RCC 7860 (cell line): ENCODE data around the gene NEDD9.
A peak's percentile ranks its signal among the peaks of the same experiment; 100 is the strongest.

Source experiments
- DNase-seq: peaks from one replicate; pipeline ENCODE4 v3.0.0-alpha.2; 2015; ENCODE audit warnings: low spot score
- FAIRE-seq: peaks from 2 replicates; lab custom pipeline; 2012; peaks lifted over from hg19 to GRCh38; lab: Jason Lieb, UNC

NEDD9 gene

DNA sequence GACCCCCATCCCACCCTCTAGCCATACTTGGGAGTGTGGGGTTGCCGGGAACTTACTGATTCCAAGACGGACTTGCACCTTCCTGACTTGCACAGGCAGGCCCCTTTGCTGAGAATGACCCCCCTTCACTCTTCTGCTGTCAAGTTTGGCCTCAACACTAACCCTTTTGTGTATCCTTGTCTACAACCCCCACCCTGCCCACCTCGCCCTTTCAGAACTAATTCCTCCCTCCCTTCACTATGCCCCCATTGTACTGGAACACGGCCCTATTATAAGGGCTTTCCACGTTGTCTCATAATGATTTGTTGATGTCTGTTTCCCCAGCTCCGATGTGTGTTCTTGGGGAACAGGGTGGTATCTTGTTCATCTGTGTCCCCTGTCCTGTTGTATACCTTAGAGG is 4.4 kb upstream of the NEDD9 start:
- no peak for DNase-seq
- no peak for FAIRE-seq

DNA sequence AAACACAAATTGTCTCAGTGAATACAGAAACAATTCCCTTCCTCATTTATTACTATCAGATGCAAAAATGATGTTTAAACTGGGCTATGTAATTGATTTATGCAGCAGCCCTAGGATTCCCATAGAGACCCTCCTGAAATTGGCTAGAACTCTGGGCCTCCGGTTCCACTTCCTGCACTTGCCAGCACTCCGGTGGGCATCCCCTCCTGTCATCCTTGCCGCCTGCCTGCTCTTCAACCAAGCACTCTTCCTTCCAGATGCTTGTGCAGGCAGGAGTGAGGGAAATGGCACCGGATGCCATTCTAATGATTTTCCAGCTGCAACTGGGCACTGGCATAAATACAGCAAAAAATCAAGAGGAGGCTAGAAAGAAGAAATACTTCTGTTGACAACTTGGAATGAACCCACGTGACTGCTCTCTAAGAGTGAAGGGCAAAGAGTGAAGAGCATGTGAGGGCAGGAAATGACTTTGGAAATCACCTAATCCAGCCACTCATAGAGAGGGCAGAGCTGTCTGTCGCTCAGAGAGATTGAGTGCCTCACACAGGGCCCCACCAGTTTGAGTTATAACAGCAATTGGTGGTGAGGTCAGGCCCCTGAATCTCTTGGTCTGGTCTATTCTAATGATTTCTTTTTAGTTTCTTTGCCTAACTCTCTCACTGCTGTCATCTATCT is 3.7 kb upstream of the NEDD9 start:
- DNase-seq: peak; percentile 40
- no peak for FAIRE-seq

DNA sequence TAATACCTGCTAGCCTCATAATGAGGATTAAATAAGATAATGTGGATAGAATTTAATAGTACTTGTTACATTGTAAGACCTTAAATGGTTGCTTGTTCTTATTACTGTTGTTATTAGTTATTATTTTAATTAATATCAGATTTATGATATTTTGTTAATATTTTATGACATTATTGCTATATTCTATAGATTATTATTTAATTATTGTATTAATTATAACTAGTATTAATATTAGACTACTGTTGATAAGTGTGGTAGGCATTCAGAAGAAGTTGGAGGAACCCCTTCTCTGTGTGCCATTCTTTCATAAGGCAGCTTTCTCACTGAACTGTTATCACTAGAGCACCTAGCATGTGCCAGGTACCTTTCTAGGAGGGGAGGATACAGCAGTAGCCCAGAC is 2.6 kb upstream of the NEDD9 start:
- no peak for DNase-seq
- FAIRE-seq: no peak

DNA sequence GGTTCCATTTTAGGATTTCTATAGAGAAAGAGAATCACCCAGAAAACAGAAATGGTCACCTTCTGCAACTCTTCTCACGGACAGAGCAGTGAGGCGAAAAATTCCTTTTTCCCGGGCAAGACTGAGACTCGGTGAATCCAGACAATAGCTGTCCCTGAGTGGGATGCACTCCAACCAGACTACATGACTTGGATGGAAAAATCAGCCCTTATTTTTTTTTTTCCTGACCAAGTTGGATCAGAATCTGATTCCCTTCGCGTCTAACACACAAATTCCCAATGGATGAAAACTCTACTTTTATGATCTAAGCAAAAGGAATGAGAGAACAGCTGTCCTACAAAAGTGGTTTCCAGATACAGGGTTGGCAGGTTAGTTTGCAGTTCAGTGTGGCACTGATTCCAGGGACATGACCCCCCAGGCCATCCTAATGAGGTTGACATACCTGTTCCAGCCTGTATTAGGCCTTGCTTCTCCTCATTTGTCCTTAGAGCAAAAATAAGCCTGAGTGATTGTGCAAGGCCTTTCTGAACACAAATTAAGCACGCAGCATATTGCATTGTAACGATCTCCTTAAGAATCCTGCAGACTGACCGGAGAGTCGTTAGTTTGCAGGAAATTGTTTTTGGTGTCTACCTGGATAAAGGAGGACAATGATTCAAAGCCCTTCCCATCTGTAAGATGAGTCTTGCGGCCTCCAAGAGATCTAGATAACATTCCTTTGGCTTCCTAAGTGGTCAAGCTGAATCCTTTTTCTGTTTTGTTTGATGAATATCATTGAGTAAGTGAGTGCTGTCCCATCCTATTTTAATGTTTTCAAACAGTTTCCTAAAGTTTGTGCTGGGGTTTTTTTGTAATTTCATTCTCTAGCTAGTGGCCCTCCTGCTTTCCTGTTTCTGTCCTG is 1.5 kb upstream of the NEDD9 start:
- FAIRE-seq: no peak
- no peak for DNase-seq

DNA sequence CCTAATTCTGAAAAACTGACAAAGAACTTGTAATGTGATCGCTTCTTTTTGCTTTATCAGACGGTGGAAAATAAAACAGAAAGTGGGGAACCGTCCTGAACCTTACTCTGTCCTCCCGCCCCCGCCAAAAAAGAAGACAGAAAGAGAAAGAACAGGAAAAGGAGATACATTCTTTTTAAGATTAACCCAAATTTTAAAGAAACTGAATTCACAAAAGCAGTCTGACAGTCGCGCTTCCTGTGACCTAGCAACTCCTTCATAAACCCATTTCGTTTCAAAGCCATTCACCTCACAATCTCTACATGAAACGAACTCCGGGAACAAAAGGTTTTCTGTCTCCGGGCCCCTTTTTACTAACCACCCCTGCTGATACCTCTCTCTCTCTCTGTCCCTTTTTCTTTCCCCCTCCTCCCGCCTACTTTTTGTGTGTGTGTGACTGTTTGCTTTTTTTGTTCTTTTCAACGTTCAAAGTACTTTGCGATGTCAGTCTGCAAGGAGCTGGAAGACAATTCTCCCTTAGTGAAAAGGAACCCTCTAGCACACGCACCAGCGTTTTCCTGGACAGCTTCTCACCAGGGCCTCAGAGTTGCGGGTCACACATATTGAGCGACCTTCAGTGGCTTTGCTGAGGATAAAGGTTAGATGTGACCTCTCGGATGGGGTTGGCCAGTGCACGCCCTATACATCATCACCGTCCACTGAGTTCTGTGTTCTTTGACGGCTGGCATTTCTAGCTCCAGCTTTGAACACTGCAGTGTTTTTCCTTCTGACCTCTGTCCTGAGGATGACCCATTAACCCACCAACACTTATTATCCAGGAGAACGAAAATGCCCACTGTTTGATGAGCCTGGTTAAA is 530 bp upstream of the NEDD9 start:
- no peak for FAIRE-seq
- DNase-seq: no peak

DNA sequence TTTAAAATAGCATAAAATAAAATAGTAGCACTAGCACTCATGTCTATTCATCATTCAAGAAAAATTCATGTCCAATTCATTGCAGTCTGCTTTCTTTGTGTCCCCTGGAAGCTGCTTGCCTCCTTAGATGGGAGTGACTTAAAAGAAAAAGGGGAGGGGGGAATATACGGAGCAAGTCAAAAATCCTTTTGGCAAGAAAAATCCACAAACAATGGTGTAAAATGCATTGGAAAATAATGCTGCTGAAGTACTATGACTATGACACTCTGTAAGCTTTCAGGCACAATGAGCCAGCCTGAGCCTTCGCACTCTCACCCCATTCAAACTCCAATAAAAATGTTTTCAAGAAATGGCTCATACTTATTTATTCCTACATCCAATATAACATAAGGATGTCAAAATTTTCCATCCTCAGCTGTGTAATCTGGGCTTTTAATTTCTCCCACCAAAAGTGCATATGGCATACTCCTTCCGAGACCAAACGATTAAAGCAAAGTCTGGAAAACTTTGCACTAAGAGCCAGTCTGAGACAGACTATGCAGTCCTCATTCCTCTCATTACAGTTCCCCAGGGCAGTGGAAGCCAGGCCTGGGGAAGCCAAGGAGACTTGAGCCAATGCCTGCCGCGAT is 790 bp downstream of the NEDD9 start:
- no peak for FAIRE-seq

DNA sequence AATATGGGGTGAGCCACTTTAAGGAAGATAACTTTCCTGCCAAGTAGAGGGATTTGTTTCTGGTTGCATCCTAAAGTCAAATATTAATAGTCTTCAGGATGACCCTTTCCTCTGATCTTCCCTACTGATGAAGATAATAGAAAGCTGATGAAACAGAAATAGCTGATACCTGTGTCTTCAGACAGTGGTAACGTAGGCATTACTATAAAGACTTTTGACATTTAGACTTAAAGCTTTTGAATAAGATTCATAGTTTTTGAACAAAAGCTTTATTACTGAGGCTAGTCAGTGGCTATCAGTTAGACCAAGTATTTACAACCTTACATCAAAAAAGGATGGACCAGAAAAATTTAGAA is 1.4 kb downstream of the NEDD9 start:
- DNase-seq (peak; percentile 29), FAIRE-seq (peak; percentile 30)

More for the DNA sequence above, 790 bp downstream of the NEDD9 start:
- DNase-seq: peak; percentile 54

DNA sequence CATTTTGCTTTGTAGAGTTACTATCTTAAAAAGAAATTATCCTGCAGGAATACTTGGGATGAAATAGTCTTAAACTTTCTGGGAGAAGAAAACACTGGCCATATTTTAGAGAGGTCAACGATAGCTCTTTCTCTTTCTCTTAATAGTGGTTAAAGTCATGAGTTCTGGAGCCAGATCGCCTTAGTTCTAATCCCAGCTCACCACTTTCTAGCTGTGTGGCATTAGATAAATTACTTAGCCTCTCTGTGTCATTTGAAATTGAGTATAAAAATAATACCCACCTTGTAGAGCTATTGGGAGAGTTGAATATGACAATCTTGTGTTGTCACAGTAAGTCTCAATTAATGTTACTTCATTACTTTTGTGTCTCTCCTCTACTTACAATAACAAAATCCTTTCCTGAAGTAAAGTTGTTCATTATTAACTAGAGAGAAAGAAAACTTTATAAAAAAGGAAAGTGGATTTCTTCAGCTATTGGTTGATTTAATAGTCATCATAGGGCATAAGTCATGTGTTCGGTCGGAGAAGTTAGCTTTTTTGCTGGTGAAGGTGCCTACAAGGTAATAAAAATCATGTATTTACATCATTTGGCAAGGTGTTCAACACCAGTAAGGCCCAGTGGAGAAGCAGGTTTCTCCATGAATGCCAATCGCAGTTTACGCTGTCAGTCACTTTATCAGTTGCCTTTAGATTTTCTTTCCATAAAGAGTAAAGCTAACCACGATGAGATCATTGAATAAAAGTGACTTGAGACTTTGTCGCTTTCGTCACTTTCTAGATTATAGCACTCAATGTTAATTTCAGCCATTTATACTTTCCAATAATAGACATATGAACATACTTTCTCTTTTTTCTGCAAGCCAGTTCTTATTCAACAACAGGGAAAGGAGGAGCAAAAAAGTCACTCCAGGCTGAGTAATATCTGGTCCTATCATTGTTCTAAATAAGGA is 2.0 kb downstream of the NEDD9 start:
- FAIRE-seq: no peak
- DNase-seq: no peak

DNA sequence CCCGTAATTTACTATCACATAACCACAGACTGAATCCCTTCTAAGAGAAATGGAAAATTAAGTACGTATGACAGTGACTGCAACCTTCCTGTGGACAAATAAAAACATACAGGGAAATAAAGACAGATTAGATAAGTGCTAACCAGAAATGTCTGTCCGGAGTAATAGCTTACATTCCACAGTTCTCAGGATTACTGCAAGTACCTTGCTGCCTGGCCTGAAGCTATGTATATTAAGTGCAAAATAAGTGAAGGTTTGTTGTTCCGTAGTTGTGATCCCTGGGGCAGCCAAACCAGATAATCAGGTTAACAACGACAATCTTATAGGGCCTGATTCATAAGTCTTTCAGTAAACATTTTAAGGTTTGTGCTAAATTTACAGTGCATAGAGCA is 2.8 kb downstream of the NEDD9 start:
- no peak for DNase-seq
- no peak for FAIRE-seq

DNA sequence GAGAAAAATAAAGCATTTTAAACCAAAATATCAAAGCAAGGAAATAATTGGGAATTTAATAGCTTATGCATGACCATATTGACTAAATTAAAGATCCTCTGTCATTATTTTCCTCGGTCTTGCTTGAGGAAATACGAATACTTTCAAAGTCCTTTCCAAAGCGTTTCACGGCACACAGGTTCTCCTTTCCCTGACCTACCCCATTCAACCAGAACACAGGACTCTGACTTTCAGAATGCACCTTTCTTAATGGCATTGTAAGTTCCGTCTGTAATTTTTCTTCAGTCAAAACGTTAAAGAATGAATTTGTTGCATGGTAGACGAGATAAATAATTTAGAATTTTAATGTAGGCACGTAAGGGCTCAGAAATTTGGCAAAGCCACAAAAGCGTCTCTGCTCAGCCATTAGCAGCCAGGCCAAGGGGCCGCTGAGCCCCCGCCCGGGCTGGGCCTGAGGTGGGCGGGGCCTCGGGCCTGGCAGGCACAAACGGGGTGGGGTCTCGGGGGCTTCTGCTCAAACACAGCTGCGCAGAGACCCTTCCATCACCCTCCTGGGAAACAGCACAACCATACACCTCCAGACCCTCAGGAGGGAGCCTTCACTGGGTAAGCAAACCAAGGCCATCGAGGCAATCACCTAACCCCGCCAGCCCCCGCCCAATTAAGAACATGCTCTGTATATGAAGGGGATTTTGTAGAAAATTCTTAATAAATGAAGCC is 3.4 kb downstream of the NEDD9 start:
- DNase-seq (no peak), FAIRE-seq (no peak)

DNA sequence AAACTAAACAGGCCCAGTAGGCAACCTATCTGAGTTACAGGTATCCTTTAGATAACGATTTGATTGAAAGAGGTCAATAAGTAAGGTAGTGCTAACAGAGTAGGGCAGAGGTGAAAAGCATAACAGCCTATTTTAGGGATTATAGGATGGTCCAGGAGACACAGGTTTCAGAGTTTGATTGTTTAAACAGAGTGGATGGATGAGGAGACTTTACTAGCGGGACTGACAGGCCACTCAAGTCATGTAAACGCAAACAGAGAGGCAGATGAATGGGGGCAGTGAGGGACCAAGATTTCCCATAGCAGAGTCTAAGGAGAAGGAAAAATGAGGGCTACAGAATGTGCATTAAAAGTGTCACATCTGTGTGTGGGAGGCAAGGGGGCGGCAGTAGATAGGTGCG is 4.8 kb downstream of the NEDD9 start:
- DNase-seq (no peak), FAIRE-seq (no peak)

DNA sequence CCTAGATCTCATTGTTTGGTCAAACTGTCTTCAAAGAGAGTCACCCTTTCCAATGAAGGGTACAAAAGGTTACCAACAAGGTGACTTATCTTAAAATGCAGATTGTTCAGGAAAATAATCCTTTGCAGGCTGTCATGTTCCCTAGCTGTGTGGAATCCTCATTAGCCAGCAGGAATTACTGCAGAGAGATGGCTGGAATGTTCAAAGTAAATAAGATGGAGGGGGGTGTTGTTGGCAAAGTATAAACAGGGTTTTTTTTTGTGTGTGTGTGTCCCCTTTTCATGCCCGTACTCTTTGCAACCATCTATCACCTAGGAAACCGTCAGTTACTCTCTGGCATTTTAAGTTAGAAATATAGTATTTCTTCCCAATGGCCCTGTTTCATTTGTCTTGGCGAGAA is 6.5 kb downstream of the NEDD9 start:
- DNase-seq (no peak), FAIRE-seq (no peak)

DNA sequence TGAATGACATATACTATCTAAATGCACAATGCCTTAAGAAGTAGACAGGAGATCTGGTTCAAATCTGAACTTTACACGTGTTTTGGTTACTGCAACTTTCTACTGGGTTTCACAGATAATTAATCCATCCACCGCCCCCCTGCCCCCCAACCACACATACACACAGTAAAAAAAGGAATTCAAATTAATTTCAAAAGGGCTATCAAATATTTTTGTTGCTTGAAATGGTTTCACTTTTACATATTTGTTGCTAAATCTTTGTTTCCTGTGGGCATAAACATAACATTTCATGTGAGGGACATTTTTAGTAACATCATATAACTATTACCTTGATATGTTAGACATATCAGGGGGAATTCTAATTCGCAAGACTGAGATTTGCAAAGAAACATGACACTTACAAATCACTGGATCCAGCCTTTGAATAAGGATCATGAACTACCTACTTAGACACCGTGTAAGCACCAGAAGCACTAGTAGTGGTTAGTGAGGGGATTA is 7.5 kb downstream of the NEDD9 start:
- no peak for FAIRE-seq
- no peak for DNase-seq

DNA sequence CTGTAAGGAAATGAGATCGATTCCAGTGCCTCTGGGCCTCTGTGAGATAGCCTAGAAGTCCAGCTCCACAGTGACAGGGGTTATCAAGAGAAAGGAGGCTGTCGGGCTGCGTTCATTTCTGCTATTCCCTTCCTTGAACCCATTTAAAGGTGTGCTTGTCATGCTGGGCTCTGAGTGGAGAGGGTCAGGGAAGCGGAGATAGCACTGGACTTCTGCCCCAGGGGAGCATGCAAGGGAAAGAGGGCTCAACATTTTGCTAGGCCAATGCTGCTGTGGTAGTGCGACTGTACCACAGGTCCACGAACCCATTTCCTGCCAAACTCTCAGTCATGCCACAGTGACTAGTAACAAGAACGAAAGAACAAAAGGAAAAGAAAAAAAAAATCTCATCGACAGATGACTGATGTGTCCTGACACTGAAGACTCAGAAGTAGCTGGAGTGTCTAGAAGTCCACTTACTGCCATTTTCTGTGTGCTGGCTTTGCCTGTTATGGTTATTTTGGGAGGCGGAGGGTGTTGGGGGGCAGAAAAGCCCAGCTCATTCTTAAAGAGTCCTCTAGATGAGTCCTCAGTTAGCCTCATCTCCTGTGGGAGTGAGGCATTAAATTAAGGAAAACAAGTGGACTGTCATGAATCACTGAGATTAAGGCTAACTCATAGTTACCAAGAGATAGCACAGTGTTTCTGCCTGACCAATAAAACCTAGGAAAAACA is 8.1 kb downstream of the NEDD9 start:
- FAIRE-seq (no peak), DNase-seq (peak; percentile 37)

DNA sequence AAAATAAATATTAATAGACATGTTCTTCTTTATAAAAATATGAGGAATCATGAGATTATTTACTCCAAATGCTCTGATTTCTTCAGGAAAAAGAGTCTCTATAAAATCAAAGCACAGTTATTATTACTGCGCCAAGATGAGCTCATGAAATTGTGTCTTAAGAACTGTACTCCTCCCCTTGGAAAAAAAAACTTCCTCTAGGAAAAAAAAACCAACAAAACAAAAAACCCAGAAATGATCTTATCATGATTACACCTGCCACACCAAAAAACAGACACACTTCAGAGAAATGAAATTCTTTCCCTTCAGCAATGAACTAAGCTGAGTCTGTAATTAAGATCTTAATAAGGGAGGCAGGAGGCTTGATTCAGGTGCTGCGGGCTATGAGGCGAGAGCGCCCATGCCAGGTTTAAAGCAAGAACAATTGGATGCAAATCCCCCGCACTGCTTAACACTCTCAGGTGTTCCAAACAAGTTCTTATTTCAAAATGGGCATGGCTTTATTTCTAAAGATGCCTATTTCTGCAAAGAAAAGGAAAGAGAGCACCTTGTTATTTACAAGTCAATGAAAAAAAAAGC is 9.1 kb downstream of the NEDD9 start:
- DNase-seq: no peak
- no peak for FAIRE-seq

DNA sequence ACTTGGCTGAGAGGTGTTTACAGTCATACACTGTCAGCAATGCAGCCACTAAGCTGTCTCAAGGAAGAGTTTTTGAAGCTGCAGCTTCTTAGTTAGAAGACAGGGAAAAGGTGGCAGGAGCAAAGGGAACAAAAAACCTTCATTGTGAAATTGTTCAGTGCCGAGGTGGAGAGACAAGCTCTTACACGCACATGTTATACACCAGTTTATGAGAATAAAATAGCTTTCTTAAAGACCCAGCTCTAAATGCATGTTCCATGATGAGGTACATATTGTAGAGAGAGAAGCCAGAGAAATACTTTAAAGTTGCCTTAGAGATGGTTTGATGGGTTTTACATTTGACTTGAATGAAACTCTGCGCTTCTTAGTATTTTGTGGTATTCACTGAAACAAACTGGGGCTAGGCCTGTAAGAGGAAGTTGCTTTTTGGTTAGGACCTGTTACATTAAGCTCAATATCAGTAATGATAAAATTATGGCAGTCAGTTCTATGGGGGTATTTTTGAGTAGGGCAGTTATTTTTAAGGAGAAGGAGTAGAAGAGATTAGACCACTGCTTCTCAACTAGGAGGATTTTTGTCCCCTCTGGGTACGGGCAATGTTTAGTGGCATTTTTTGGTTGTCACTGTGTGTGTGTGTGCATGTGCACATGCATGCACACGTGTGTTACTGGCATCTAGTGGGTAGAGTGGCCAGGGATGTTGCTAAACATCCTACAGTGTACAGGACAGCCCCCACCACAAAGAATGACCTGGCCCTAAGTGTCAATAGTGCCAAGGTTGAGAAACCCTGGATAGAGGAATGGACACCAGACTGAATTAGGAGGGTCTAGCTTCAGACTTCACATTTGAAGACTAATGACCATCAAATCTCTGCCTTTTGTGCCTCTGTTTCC is 9.8 kb downstream of the NEDD9 start:
- DNase-seq: no peak
- FAIRE-seq: no peak
